GM19043 (cell line): ENCODE data around the gene CTNND2.

Source experiments
- ATAC-seq: cut with Tn5 transposase; IDR thresholded peaks from one replicate; pipeline ENCODE4 v1.9.1; 2021; ENCODE audit warnings: low read depth; ENCODE audit not compliant: unreplicated experiment

The CTNND2 gene

GRCh38 chr5:11293523-11293922 lies 610.7 kb downstream of the CTNND2 start:
- ATAC-seq: no peak

GRCh38 chr5:11292648-11293356 lies 611.4 kb downstream of the CTNND2 start:
- no peak for ATAC-seq

- no peak for ATAC-seq
Observed at GRCh38 chr5:11289733-11290132, 614.5 kb downstream of the CTNND2 start.

GRCh38 chr5:11289208-11289607 lies 615.0 kb downstream of the CTNND2 start:
- ATAC-seq: no peak

- ATAC-seq: no peak
Observed at GRCh38 chr5:11281842-11282241, 622.4 kb downstream of the CTNND2 start.

GRCh38 chr5:11277323-11277722 lies 626.9 kb downstream of the CTNND2 start:
- ATAC-seq: no peak

- ATAC-seq: no peak
Observed at GRCh38 chr5:11273180-11273903, 630.9 kb downstream of the CTNND2 start.

GRCh38 chr5:11269515-11269914 lies 634.7 kb downstream of the CTNND2 start:
- ATAC-seq: no peak

- no peak for ATAC-seq
Observed at GRCh38 chr5:11268891-11269290, 635.4 kb downstream of the CTNND2 start.

- no peak for ATAC-seq
Observed at GRCh38 chr5:11266331-11266730, 637.9 kb downstream of the CTNND2 start.

- ATAC-seq: no peak
Observed at GRCh38 chr5:11261241-11261640, 643.0 kb downstream of the CTNND2 start.

- ATAC-seq: no peak
Observed at GRCh38 chr5:11258001-11258400, 646.2 kb downstream of the CTNND2 start.

- no peak for ATAC-seq
Observed at GRCh38 chr5:11252523-11252922, 651.7 kb downstream of the CTNND2 start.

- no peak for ATAC-seq
Observed at GRCh38 chr5:11252075-11252474, 652.2 kb downstream of the CTNND2 start.

GRCh38 chr5:11251247-11251646 lies 653.0 kb downstream of the CTNND2 start:
- no peak for ATAC-seq

- no peak for ATAC-seq
Observed at GRCh38 chr5:11248966-11249365, 655.3 kb downstream of the CTNND2 start.

- ATAC-seq: no peak
Observed at GRCh38 chr5:11247224-11247623, 657.0 kb downstream of the CTNND2 start.

- no peak for ATAC-seq
Observed at GRCh38 chr5:11240293-11241190, 663.7 kb downstream of the CTNND2 start.

GRCh38 chr5:11239261-11240015 lies 664.8 kb downstream of the CTNND2 start:
- ATAC-seq: no peak

- ATAC-seq: no peak
Observed at GRCh38 chr5:11234501-11234911, 669.7 kb downstream of the CTNND2 start.
